SK-N-SH treated with all-trans-retinoic acid at 6 μM for 48 hours (cell line): Measurements from ENCODE around the gene TRAK2.

Source experiments
- ARNTL ChIP-seq: fragments of 450-650 bp; formaldehyde crosslinking; IDR thresholded peaks from 2 replicates; pipeline ENCODE4 v1.5.0; 2020; ENCODE audit warnings: low read depth, mild to moderate bottlenecking, moderate library complexity, borderline replicate concordance
- GLIS3 ChIP-seq: fragments of 250-450 bp; sonication (Bioruptor Pico); IDR thresholded peaks from 2 replicates; pipeline ENCODE4 v1.5.0; 2020; ENCODE audit warnings: mild to moderate bottlenecking, moderate library complexity
- ISL1 ChIP-seq: fragments of 250-450 bp; sonication (Bioruptor Pico); IDR thresholded peaks from 2 replicates; pipeline ENCODE4 v2.1.2; 2022; ENCODE audit warnings: mild to moderate bottlenecking, moderate library complexity
- RARB ChIP-seq: fragments of 250-450 bp; sonication (Bioruptor Pico); IDR thresholded peaks from 2 replicates; pipeline ENCODE4 v1.8.0; 2021; ENCODE audit warnings: mild to moderate bottlenecking, moderate library complexity
- TOX ChIP-seq: fragments of 250-450 bp; sonication (Bioruptor Pico); IDR thresholded peaks from 2 replicates; pipeline ENCODE4 v1.8.0; 2021; ENCODE audit warnings: mild to moderate bottlenecking, moderate library complexity, borderline replicate concordance
- ZFP3 ChIP-seq: fragments of 250-450 bp; sonication (Bioruptor Pico); IDR thresholded peaks from 2 replicates; pipeline ENCODE4 v1.5.0; 2020; ENCODE audit warnings: mild to moderate bottlenecking, moderate library complexity
- ZFP30 ChIP-seq: fragments of 450-650 bp; formaldehyde crosslinking; IDR thresholded peaks from 2 replicates; pipeline ENCODE4 v1.5.0; 2022; ENCODE audit warnings: mild to moderate bottlenecking, moderate library complexity
- ZNF565 ChIP-seq: fragments of 450-650 bp; formaldehyde crosslinking; conservative IDR thresholded peaks from 2 replicates; pipeline ENCODE4 v1.5.0; 2020; ENCODE audit warnings: low read depth, mild to moderate bottlenecking, moderate library complexity

DNA sequence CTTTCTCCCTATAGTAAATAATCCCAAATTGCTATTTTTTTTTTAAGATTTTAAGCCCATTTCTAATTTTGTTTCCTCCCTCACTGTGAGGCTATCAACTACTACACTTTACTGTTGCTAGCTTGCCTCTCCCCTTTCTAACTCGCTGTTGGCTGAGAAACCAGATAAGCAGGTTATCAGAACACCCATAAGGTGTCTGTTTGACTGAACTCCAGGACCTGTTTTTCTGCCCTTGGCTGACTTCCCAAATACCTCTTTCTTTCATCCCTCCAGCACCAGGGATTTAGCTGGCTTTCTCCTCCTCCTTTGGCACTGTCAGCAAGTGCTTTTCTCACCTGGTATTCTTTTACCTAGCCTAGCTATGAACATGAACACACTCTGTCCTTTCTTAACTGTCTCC is 11.1 kb downstream of the TRAK2 start:
- TF ChIP-seq RARB: no peak
- no peak for TF ChIP-seq GLIS3 (CRISPR knock-in tag)
- no peak for TF ChIP-seq ZFP30
- TF ChIP-seq ISL1 (CRISPR knock-in tag): no peak
- no peak for TF ChIP-seq ARNTL
- TF ChIP-seq TOX (CRISPR knock-in tag): no peak
- no peak for TF ChIP-seq ZFP3 (CRISPR knock-in tag)
- TF ChIP-seq ZNF565 (CRISPR knock-in tag): no peak
